ENCODE data around the gene MARK4.

- no peak for TF ChIP-seq POLR2A (IDR thresholded peaks at IDR 0.05)
- TF ChIP-seq, protein P1, sequence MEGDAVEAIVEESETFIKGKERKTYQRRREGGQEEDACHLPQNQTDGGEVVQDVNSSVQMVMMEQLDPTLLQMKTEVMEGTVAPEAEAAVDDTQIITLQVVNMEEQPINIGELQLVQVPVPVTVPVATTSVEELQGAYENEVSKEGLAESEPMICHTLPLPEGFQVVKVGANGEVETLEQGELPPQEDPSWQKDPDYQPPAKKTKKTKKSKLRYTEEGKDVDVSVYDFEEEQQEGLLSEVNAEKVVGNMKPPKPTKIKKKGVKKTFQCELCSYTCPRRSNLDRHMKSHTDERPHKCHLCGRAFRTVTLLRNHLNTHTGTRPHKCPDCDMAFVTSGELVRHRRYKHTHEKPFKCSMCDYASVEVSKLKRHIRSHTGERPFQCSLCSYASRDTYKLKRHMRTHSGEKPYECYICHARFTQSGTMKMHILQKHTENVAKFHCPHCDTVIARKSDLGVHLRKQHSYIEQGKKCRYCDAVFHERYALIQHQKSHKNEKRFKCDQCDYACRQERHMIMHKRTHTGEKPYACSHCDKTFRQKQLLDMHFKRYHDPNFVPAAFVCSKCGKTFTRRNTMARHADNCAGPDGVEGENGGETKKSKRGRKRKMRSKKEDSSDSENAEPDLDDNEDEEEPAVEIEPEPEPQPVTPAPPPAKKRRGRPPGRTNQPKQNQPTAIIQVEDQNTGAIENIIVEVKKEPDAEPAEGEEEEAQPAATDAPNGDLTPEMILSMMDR (IDR thresholded peaks at IDR 0.05 in 8 of 11, conservative IDR thresholded peaks at IDR 0.05 in 3 of 11), result no peak
Measured at GRCh38 chr19:45344621-45345505, 93.8 kb downstream of the MARK4 start.

Data from spleen (tissue), 7 donors.